HG02852 (cell line): ENCODE data around the gene CCRL2.

Experiments used
- ATAC-seq: cut with Tn5 transposase; IDR thresholded peaks from one replicate; pipeline ENCODE4 v1.9.1; 2021; ENCODE audit warnings: mild to moderate bottlenecking, moderate library complexity; ENCODE audit not compliant: unreplicated experiment

The CCRL2 gene, protein sequence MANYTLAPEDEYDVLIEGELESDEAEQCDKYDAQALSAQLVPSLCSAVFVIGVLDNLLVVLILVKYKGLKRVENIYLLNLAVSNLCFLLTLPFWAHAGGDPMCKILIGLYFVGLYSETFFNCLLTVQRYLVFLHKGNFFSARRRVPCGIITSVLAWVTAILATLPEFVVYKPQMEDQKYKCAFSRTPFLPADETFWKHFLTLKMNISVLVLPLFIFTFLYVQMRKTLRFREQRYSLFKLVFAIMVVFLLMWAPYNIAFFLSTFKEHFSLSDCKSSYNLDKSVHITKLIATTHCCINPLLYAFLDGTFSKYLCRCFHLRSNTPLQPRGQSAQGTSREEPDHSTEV

DNA sequence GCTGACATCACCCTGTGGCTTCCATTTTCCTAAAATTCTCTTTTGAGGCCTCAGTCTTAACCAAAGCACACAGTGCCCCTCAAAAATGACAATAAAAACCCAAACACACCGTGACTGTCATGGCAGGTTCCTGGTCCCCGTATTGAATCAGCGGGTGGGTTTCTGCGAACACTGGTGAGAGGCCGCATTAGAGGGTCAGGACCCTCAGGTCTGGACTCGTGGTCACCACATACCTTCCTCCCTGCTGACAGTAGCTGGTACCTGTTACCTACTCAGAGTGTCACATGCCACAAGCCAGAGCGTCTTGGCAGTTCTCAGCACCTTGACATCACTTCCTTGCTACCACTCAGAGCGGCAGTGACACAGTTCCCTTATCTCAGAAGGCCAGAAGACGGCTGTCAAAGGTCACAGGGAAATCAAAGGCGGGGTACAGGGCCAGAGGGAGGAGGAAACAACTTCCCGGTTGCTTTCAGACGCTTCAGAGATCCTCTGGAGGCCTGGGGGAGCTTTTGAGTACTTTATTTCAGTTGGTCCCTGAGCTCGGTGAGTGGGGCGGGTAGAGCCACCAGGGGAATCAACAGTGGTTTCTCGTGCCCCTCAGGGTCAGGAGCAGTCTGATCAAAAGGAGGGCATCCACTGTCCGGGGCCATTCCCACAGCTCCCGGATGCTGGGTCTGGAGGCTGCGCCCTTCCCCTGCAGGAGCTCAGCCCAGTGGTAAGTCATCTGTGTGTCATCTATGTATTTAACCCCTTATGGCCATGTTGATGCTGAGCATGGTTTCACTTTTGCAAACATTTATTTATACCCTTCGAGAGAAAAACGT, at the start of gene CCRL2, which contains the start of gene CCR5AS:
CCRL2 (plus strand) TSS at position 472 of the 824 bp plus-strand sequence. CDS start 821 bp downstream, outside the sequence.
CCR5AS (minus strand) TSS at position 279 of the 824 bp plus-strand sequence.
- no peak for ATAC-seq

DNA sequence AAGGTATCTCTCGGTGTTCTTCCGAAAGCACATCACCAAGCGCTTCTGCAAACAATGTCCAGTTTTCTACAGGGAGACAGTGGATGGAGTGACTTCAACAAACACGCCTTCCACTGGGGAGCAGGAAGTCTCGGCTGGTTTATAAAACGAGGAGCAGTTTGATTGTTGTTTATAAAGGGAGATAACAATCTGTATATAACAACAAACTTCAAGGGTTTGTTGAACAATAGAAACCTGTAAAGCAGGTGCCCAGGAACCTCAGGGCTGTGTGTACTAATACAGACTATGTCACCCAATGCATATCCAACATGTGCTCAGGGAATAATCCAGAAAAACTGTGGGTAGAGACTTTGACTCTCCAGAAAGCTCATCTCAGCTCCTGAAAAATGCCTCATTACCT, 48.6 kb upstream of the CCRL2 start:
- ATAC-seq = no peak

DNA sequence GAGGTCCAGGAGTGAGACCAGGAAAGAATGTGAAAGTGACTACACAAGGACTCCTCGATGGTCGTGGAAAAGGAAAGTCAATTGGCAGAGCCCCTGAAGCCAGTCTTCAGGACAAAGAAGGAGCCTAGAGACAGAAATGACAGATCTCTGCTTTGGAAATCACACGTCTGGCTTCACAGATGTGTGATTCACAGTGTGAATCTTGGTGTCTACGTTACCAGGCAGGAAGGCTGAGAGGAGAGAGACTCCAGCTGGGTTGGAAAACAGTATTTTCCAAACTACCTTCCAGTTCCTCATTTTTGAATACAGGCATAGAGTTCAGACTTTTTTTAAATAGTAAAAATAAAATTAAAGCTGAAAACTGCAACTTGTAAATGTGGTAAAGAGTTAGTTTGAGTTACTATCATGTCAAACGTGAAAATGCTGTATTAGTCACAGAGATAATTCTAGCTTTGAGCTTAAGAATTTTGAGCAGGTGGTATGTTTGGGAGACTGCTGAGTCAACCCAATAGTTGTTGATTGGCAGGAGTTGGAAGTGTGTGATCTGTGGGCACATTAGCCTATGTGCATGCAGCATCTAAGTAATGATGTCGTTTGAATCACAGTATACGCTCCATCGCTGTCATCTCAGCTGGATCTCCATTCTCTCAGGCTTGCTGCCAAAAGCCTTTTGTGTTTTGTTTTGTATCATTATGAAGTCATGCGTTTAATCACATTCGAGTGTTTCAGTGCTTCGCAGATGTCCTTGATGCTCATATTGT, 47.1 kb upstream of the CCRL2 start:
- ATAC-seq = no peak

DNA sequence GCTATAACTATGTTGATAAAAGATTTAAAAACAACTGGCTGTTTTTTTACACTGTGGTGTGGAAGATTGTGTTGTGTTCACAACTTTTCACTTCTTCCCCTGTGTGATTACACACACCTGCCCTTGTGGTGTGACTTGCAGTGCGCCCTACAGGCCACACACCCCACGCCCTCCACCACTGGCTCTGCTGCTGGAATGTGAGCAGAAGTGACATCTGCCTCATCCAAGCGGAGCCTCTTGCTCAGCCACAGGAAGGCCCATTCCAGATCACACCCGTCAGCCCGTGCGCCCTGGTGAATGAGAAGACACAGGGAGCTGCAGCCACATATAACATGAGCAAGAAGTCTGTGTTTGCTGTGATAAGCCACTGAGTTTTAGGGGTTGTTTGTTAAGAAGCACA, 46.2 kb upstream of the CCRL2 start:
- ATAC-seq = no peak

DNA sequence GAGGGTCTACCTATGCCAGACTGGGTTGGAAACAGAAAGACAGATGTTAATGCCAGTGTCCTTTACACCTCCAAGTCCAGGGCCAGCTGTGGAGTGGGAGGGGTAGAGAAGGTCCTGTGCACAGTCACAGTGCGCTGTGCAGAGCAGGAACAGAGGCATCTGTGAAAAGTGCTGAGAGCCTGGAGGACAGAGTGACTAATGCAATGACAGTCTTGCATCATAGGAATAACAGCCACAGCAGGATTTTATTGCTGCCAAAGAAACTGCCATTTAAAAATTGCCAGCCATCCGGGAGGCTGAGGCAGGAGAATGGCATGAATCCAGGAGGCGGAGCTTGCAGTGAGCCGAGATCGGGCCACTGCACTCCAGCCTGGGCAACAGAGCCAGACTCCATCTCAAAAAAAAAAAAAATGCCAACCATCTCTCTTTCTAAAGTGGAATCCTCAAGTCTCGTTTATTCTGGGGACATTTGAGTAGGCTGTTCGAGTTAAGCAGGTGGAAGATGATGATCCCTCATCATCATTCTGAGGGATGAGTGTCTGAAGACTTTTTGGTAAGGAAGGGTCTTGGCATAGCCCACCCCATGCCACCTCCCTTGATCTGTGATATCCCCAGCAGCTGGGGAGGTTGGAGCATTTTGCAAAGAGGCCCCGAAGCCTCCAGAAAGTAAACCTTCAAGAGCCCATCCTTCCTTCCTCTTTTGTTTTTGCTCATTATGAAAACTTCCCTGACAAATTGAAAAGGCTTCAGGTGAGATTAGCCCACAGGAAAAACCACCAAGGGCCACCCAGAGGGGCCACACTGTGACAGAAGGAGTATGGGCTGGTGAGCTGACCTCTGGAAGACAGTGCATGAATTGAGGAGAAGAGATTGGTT, 45.4 kb upstream of the CCRL2 start:
- no peak for ATAC-seq

DNA sequence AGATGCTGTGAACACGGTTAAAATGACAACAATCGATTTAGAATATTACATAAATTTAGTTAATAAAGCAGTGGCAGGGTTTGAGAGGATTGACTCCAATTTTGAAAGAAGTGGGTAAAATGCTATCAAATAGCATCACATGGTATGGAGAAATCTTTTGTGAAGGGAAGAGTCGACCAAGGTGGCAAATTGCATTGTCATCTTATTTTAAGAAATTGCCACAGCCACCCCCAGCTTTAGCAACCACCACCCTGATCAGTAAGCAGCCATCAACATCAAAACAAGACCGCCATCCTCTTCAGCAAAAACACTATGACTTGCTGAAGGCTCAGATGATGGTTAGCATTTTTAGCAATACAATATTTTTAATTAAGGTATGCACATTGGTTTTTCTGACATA, 42.0 kb upstream of the CCRL2 start:
- no peak for ATAC-seq

DNA sequence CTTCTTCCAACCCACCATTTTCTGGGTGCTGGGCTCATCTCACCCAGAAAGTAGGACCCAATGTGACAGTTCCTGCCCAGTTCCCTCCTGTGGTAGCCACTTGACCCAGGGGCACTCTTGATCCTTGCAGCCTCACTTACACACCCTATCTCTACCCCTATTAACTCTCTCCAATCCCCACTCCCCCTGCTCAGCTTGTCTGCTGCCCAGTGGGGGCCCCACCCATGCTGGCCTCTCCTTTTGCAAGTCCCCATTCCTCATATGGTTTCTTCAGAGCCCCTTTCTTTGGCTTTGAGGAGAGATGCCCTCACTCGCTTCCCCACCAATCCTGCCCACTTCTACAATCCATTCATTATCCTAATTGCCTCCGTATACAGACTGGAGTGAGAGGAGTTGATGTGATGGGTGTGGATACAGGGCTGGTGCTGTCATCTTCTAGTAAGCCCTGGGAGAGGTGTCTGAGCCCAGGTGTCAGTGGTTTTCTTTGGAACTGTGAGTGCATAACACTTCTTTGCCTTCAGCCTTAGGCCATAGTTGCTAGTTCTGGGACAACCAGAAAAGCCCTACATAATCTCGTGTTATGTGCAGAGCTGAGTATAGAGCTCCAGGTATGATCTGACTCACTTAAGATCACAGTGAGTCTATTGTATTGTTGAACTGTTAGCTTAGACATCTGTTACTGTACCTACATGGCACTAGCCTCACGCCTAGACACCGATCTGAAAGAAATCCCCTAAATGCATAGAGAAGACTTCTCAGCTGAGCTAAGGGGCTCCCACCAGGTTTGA, 41.1 kb upstream of the CCRL2 start:
- no peak for ATAC-seq

DNA sequence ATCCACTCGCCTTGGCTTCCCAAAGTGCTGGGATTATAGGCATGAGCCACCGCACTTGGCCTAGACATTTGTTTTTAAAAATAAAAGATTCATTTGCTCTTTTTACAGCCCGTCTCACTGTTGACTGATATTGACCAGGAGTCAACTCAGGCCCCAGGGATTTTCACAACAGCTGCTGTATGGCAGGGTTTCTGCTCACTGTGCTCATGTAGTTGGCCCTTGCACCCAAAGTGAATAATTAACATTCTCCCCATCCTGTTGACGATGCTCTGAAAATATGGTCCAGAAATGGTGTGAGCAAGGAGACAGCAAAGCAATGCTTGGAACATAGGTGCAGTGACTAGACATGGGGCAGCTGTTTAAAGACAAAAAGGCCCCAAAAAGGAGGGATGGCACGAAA, 39.2 kb upstream of the CCRL2 start:
- ATAC-seq = no peak

DNA sequence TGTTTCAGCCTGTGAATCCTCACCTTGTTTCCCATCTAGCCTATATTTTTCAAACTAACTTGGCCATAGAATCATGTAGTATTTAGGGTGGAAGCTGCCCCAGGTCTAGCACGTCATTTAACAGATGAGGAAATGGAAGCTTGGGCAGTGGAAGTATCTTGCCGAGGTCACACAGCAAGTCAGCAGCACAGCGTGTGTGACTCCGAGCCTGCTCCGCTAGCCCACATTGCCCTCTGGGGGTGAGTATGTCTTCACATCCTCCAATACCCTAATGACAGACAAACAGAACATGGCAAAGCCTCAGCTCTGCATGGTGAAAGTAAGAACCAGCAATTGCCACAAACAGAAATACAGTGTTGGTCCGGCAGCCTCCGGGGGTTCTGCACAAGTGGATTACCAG, 38.5 kb upstream of the CCRL2 start:
- ATAC-seq = no peak

DNA sequence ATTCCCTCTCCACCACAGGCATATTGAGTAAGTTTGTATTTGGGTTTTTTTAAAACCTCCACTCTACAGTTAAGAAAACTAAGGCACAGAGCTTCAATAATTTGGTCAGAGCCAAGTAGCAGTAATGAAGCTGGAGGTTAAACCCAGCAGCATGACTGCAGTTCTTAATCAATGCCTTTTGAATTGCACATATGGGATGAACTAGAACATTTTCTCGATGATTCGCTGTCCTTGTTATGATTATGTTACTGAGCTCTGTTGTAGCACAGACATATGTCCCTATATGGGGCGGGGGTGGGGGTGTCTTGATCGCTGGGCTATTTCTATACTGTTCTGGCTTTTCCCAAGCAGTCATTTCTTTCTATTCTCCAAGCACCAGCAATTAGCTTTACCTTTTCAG, 37.9 kb upstream of the CCRL2 start:
- ATAC-seq = no peak

DNA sequence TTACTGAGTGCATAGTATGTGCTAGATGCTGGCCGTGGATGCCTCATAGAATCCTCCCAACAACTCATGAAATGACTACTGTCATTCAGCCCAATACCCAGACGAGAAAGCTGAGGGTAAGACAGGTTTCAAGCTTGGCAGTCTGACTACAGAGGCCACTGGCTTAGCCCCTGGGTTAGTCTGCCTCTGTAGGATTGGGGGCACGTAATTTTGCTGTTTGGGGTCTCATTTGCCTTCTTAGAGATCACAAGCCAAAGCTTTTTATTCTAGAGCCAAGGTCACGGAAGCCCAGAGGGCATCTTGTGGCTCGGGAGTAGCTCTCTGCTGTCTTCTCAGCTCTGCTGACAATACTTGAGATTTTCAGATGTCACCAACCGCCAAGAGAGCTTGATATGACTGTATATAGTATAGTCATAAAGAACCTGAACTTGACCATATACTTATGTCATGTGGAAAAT, 37.4 kb upstream of the CCRL2 start:
- peak; percentile 69 for ATAC-seq

DNA sequence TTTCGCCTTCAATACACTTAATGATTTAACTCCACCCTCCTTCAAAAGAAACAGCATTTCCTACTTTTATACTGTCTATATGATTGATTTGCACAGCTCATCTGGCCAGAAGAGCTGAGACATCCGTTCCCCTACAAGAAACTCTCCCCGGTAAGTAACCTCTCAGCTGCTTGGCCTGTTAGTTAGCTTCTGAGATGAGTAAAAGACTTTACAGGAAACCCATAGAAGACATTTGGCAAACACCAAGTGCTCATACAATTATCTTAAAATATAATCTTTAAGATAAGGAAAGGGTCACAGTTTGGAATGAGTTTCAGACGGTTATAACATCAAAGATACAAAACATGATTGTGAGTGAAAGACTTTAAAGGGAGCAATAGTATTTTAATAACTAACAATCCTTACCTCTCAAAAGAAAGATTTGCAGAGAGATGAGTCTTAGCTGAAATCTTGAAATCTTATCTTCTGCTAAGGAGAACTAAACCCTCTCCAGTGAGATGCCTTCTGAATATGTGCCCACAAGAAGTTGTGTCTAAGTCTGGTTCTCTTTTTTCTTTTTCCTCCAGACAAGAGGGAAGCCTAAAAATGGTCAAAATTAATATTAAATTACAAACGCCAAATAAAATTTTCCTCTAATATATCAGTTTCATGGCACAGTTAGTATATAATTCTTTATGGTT, 36.1 kb upstream of the CCRL2 start, which contains the start of gene CCR5:
CCR5 (plus strand) TSS at position 108 of the 680 bp plus-strand sequence. CDS start 1,957 bp downstream, outside the sequence.
- ATAC-seq = no peak

DNA sequence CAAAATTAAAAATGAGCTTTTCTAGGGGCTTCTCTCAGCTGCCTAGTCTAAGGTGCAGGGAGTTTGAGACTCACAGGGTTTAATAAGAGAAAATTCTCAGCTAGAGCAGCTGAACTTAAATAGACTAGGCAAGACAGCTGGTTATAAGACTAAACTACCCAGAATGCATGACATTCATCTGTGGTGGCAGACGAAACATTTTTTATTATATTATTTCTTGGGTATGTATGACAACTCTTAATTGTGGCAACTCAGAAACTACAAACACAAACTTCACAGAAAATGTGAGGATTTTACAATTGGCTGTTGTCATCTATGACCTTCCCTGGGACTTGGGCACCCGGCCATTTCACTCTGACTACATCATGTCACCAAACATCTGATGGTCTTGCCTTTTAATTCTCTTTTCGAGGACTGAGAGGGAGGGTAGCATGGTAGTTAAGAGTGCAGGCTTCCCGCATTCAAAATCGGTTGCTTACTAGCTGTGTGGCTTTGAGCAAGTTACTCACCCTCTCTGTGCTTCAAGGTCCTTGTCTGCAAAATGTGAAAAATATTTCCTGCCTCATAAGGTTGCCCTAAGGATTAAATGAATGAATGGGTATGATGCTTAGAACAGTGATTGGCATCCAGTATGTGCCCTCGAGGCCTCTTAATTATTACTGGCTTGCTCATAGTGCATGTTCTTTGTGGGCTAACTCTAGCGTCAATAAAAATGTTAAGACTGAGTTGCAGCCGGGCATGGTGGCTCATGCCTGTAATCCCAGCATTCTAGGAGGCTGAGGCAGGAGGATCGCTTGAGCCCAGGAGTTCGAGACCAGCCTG, 35.3 kb upstream of the CCRL2 start:
- no peak for ATAC-seq

DNA sequence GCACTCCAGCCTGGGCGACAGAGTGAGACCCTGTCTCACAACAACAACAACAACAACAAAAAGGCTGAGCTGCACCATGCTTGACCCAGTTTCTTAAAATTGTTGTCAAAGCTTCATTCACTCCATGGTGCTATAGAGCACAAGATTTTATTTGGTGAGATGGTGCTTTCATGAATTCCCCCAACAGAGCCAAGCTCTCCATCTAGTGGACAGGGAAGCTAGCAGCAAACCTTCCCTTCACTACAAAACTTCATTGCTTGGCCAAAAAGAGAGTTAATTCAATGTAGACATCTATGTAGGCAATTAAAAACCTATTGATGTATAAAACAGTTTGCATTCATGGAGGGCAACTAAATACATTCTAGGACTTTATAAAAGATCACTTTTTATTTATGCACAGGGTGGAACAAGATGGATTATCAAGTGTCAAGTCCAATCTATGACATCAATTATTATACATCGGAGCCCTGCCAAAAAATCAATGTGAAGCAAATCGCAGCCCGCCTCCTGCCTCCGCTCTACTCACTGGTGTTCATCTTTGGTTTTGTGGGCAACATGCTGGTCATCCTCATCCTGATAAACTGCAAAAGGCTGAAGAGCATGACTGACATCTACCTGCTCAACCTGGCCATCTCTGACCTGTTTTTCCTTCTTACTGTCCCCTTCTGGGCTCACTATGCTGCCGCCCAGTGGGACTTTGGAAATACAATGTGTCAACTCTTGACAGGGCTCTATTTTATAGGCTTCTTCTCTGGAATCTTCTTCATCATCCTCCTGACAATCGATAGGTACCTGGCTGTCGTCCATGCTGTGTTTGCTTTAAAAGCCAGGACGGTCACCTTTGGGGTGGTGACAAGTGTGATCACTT, 34.3 kb upstream of the CCRL2 start:
- ATAC-seq = no peak

DNA sequence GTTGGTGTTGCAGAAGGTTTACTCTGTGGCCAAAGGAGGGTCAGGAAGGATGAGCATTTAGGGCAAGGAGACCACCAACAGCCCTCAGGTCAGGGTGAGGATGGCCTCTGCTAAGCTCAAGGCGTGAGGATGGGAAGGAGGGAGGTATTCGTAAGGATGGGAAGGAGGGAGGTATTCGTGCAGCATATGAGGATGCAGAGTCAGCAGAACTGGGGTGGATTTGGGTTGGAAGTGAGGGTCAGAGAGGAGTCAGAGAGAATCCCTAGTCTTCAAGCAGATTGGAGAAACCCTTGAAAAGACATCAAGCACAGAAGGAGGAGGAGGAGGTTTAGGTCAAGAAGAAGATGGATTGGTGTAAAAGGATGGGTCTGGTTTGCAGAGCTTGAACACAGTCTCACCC, 32.3 kb upstream of the CCRL2 start:
- ATAC-seq = no peak

DNA sequence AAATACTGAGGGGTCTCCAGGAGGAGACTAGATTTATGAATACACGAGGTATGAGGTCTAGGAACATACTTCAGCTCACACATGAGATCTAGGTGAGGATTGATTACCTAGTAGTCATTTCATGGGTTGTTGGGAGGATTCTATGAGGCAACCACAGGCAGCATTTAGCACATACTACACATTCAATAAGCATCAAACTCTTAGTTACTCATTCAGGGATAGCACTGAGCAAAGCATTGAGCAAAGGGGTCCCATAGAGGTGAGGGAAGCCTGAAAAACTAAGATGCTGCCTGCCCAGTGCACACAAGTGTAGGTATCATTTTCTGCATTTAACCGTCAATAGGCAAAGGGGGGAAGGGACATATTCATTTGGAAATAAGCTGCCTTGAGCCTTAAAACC, 31.8 kb upstream of the CCRL2 start:
- no peak for ATAC-seq

DNA sequence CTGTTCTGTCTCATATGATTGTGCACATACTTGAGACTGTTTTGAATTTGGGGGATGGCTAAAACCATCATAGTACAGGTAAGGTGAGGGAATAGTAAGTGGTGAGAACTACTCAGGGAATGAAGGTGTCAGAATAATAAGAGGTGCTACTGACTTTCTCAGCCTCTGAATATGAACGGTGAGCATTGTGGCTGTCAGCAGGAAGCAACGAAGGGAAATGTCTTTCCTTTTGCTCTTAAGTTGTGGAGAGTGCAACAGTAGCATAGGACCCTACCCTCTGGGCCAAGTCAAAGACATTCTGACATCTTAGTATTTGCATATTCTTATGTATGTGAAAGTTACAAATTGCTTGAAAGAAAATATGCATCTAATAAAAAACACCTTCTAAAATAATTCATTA, 31.2 kb upstream of the CCRL2 start:
- no peak for ATAC-seq
